ENCODE measurements around the gene MRPL50.

The MRPL50 gene

DNA sequence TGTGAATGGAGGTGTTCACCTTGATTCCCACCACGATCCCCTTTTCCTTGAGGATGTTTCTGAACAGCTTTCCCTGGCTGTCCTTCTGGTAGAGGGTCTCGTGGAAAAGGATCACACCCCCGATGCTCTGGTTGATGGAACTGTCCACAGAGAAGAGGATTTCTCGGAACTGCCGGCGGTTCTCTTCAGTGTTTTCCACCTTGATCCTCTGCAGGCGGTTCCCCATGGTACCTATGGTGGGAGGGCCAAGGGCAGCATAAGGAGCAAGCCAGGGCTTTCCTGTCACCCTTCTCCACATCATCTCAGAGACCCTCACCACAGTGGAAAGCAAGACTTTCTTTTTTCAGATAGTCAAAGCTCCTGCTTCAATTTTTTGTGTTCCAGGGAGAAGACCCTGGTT, 31.3 kb upstream of the MRPL50 start:
- Mint-ChIP-seq H3K27ac (no peak overlapping the region), H3K36me3 (ENCODE audit: low read depth) (no peaks in the 10 kb centered on the region), H3K9me3 (no peaks in the 10 kb centered on the region), H3K4me3 (no peak overlapping the region), H3K4me1 (ENCODE audit: low read depth) (no peaks in the 10 kb centered on the region), H3K27me3 (ENCODE audit: low read depth) (no peaks in the 10 kb centered on the region)

DNA sequence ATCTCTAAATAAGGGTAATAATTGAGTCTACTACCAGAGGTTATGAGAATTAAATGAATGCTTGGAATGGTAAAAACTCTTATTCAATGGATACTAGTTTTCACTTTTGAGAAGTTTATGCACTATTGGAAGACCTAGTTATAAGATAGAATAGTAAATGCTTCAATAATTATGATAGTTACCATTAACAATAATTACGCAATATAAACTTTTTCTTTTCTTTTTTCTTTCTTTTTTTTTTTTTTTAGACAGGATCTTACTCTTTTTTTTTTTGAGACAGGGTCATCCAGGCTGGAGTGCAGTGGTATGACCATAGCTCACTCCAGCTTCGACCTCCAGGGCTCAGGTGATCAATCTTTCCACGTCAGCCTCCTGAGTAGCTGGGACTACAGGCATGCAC, 30.5 kb upstream of the MRPL50 start:
- H3K4me1 Mint-ChIP-seq (ENCODE audit: low read depth) = no peaks in the 10 kb centered on the region
- peaks cover 4% of the 10 kb centered on the region for H3K9me3 Mint-ChIP-seq
- H3K36me3 Mint-ChIP-seq (ENCODE audit: low read depth) = no peaks in the 10 kb centered on the region
- H3K4me3 Mint-ChIP-seq = no peak overlapping the region
- H3K27ac Mint-ChIP-seq = no peak overlapping the region
- H3K27me3 Mint-ChIP-seq (ENCODE audit: low read depth) = no peaks in the 10 kb centered on the region

DNA sequence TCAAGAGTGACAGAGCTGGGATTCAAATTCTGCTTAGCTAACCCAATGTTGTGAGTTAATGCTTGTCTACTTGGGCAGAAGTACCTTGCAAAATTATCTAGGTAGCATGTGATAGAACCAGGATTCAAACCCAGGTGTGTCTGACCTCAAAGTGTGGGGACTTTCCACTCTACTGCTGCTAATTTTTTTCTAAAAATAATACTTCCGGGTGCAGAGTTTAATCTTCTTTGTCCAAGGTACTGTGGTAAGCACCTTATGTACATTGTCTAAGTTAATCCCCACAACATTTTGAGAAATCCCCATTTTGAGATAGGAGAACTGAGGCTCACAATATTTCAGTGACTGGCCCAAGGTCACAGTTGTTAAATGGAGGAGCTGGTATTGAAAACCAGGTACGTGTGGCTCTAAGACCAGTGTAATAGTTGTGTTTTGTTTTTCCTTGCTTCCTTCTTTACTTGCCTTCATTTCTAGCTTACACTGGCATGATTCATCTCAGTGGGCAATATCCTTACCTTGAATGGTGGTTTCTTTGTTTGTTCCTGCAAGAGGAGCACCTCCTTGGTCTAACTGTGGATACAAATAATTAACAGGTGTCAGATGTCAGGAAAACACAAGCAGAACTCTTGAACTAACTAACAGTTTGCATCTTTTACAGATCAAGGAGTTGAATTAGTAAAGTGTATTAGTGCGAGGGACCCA, 29.7 kb upstream of the MRPL50 start:
- Mint-ChIP-seq H3K9me3 (peaks cover 8% of the 10 kb centered on the region), H3K27ac (no peak overlapping the region), H3K27me3 (ENCODE audit: low read depth) (no peaks in the 10 kb centered on the region)

DNA sequence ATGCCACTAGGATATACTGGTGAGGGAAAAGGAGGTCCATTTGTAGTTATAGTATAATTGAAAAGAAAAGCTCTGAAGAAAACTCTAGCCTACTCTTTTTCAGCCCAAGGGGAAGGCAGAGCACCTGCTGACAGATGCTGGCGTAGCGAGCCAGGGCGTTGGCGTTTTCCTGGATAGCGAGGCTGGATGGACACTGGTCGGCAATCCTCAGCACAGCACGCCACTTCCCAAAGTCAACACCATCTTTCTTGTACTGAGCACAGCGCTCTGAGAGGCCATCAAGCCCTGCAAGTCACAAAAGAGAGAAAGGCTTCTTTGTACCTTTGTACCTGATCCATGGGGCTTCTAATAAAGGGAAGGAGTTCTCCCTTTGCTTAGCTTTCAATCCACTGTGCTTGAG, 28.9 kb upstream of the MRPL50 start:
- Mint-ChIP-seq H3K27me3 (ENCODE audit: low read depth) (no peaks in the 10 kb centered on the region), H3K4me3 (no peak overlapping the region), H3K4me1 (ENCODE audit: low read depth) (no peaks in the 10 kb centered on the region), H3K9me3 (peaks cover 8% of the 10 kb centered on the region), H3K36me3 (ENCODE audit: low read depth) (no peaks in the 10 kb centered on the region), H3K27ac (no peak overlapping the region)

More for the DNA sequence above, 29.7 kb upstream of the MRPL50 start:
- no peak overlapping the region for H3K4me3 Mint-ChIP-seq
- H3K36me3 Mint-ChIP-seq (ENCODE audit: low read depth) = no peaks in the 10 kb centered on the region
- no peaks in the 10 kb centered on the region for H3K4me1 Mint-ChIP-seq (ENCODE audit: low read depth)

GRCh38 chr9:101421653-101422065, 23.2 kb upstream of the MRPL50 start:
- Mint-ChIP-seq H3K27me3 (ENCODE audit: low read depth) (no peaks in the 10 kb centered on the region), H3K27ac (no peak overlapping the region), H3K4me1 (ENCODE audit: low read depth) (no peaks in the 10 kb centered on the region), H3K4me3 (no peak overlapping the region), H3K36me3 (ENCODE audit: low read depth) (no peaks in the 10 kb centered on the region), H3K9me3 (peaks cover 25% of the 10 kb centered on the region)

DNA sequence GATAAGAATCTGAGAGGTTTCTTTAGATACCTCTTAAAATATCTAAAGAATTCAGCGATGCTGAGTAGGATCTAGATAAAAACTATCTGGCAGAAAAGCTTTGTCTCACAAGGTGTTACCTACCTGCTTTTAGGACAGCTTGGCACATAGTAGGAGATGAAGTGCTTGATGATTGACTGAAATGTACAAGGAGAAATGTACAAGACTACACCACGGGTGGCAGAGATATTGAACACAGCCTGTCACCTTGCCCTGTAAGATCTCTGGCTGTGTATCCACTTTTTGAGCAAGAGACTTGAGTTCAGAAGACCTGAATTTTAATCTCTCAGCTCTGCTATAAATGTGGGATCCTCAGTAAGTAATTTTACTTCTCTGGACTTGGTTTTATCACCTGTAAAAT, 21.4 kb upstream of the MRPL50 start:
- Mint-ChIP-seq H3K27ac (no peak overlapping the region), H3K9me3 (peaks cover 33% of the 10 kb centered on the region), H3K4me3 (no peak overlapping the region)

GRCh38 chr9:101418518-101419430, 20.4 kb upstream of the MRPL50 start:
- H3K9me3 Mint-ChIP-seq = peaks cover 38% of the 10 kb centered on the region
- H3K36me3 Mint-ChIP-seq (ENCODE audit: low read depth) = peaks cover 4% of the 10 kb centered on the region
- H3K27ac Mint-ChIP-seq = no peak overlapping the region
- no peak overlapping the region for H3K4me3 Mint-ChIP-seq
- no peaks in the 10 kb centered on the region for H3K27me3 Mint-ChIP-seq (ENCODE audit: low read depth)
- no peaks in the 10 kb centered on the region for H3K4me1 Mint-ChIP-seq (ENCODE audit: low read depth)

More for the DNA sequence above, 21.4 kb upstream of the MRPL50 start:
- Mint-ChIP-seq H3K4me1 (ENCODE audit: low read depth) (no peaks in the 10 kb centered on the region), H3K36me3 (ENCODE audit: low read depth) (no peaks in the 10 kb centered on the region), H3K27me3 (ENCODE audit: low read depth) (no peaks in the 10 kb centered on the region)

DNA sequence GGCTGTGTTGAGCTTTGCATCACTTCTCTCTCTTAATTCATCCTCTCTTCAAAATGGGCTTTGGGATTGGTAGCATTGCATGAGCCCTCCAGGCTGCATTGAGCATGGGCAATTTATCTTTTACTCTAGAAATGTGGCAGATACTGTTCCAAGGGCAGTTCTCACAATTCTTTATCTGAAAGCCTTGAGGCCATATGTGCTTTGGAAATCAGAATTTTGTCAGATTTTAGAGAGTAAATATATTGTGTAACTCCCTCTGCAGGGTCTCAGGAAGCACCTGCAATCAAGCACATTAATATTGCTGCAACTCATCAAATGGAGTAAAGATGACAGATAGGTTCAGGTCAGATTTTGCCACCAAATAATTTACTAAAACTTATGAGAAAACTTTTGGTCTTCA, 19.6 kb upstream of the MRPL50 start:
- no peak overlapping the region for H3K27ac Mint-ChIP-seq
- no peaks in the 10 kb centered on the region for H3K4me1 Mint-ChIP-seq (ENCODE audit: low read depth)
- H3K36me3 Mint-ChIP-seq (ENCODE audit: low read depth) = peaks cover 10% of the 10 kb centered on the region
- no peaks in the 10 kb centered on the region for H3K27me3 Mint-ChIP-seq (ENCODE audit: low read depth)
- no peak overlapping the region for H3K4me3 Mint-ChIP-seq
- H3K9me3 Mint-ChIP-seq = peaks cover 41% of the 10 kb centered on the region

DNA sequence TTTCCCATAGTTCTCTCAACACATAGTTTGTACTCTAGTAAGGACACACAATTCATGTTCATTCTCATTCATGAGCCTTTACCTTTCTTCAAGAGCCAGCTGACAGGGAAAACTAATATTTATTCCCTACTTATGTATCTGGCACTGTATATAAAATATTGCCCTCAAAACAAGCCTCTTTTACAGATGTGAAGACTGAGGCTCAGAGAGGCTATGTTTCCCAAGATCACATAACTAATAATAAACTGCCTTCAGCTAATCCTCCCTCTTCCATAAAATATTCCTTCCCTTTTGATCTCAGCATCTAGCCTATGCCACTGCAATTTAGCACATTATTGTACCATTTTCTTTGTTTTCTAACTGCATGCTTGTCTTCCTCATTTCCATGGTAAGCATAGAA, 19.0 kb upstream of the MRPL50 start:
- H3K36me3 Mint-ChIP-seq (ENCODE audit: low read depth) = peaks cover 10% of the 10 kb centered on the region
- no peak overlapping the region for H3K27ac Mint-ChIP-seq
- H3K4me3 Mint-ChIP-seq = no peak overlapping the region
- no peaks in the 10 kb centered on the region for H3K27me3 Mint-ChIP-seq (ENCODE audit: low read depth)
- H3K9me3 Mint-ChIP-seq = peaks cover 47% of the 10 kb centered on the region
- H3K4me1 Mint-ChIP-seq (ENCODE audit: low read depth) = no peaks in the 10 kb centered on the region

DNA sequence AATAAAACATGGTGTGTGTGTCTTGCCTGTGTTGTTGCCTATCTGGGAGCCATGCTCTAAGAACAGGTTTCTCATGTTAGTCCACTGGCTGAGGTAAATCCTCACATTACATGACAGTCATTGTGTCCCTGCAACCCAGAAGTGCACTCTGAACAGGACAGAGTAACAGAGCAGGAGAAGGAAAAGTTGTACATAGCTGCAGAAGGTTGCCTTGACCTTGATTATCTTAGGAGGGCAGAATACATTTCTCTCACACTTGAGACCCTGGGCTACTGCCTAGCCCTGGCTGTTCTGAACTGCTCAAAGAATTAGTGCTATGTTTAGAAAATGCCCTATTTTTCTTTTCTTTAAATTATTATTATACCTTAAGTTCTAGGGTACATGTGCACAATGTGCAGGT, 17.2 kb upstream of the MRPL50 start:
- no peaks in the 10 kb centered on the region for H3K4me1 Mint-ChIP-seq (ENCODE audit: low read depth)
- H3K36me3 Mint-ChIP-seq (ENCODE audit: low read depth) = peaks cover 16% of the 10 kb centered on the region
- H3K27ac Mint-ChIP-seq = no peak overlapping the region
- H3K9me3 Mint-ChIP-seq = peaks cover 59% of the 10 kb centered on the region
- H3K27me3 Mint-ChIP-seq (ENCODE audit: low read depth) = no peaks in the 10 kb centered on the region
- H3K4me3 Mint-ChIP-seq = no peak overlapping the region

DNA sequence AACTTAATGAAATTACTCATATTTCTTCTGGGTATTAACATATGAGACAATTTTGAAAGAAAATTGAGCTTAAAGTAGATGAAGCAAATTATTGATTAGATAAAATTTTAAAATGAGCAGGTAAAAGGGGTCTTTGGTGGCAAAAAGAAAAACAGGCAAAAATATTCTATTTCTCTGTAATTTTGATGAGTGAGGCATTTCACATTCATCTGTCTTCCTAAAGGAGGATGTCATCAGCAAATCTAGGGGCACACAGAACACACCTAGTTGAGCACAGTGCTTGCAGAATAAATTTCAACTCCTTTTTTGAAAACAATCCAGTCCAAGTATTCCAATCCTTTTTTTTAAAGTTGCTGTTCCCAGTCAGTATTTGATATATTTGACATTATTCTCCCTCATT, 16.4 kb upstream of the MRPL50 start:
- Mint-ChIP-seq H3K27ac (no peak overlapping the region), H3K4me3 (no peak overlapping the region), H3K36me3 (ENCODE audit: low read depth) (peaks cover 16% of the 10 kb centered on the region), H3K4me1 (ENCODE audit: low read depth) (no peaks in the 10 kb centered on the region), H3K27me3 (ENCODE audit: low read depth) (no peaks in the 10 kb centered on the region), H3K9me3 (peaks cover 65% of the 10 kb centered on the region)

- no peaks in the 10 kb centered on the region for H3K27me3 Mint-ChIP-seq (ENCODE audit: low read depth)
- H3K9me3 Mint-ChIP-seq = peaks cover 85% of the 10 kb centered on the region
- H3K4me3 Mint-ChIP-seq = no peak overlapping the region
- H3K36me3 Mint-ChIP-seq (ENCODE audit: low read depth) = peaks cover 64% of the 10 kb centered on the region
- H3K4me1 Mint-ChIP-seq (ENCODE audit: low read depth) = no peaks in the 10 kb centered on the region
- no peak overlapping the region for H3K27ac Mint-ChIP-seq
Observed at GRCh38 chr9:101409079-101409477, 10.7 kb upstream of the MRPL50 start.

- no peak overlapping the region for H3K4me3 Mint-ChIP-seq
- H3K36me3 Mint-ChIP-seq (ENCODE audit: low read depth) = peaks cover 66% of the 10 kb centered on the region
- no peaks in the 10 kb centered on the region for H3K27me3 Mint-ChIP-seq (ENCODE audit: low read depth)
- no peak overlapping the region for H3K27ac Mint-ChIP-seq
- H3K9me3 Mint-ChIP-seq = peaks cover 85% of the 10 kb centered on the region
- H3K4me1 Mint-ChIP-seq (ENCODE audit: low read depth) = no peaks in the 10 kb centered on the region
Observed at GRCh38 chr9:101408374-101409078, 10.1 kb upstream of the MRPL50 start.

- Mint-ChIP-seq H3K4me1 (ENCODE audit: low read depth) (peaks cover 30% of the 10 kb centered on the region), H3K36me3 (ENCODE audit: low read depth) (peaks cover 82% of the 10 kb centered on the region), H3K27me3 (ENCODE audit: low read depth) (no peaks in the 10 kb centered on the region), H3K4me3 (no peak overlapping the region), H3K27ac (no peak overlapping the region), H3K9me3 (peaks cover 69% of the 10 kb centered on the region)
Observed at GRCh38 chr9:101403516-101404285, 5.3 kb upstream of the MRPL50 start.

Measured in T-helper 1 cell treated with Interleukin-12 subunit alpha and Interleukin-12 subunit beta and Interleukin-4 antibody, amounts not matched to agents 30 μg/mL and 1 μg/mL, for 36 hours (primary cell).